HL-60/S4 (cell line): ENCODE results near the gene PLEKHH1.
"Not testable (repeated sequence)": the region's sequence is repeated elsewhere in the genome, so short reads cannot be mapped to it uniquely, and the experiment has no call there.

Source experiments
- in situ Hi-C: fragments of 300-500 bp; cut with MboI; formaldehyde crosslinking; loops from 2 replicates; pipeline ENCODE4 v1.14.3; 2022; ENCODE audit warnings: low sequenced_read_pairs

PLEKHH1 gene

GRCh38 chr14:67620217-67620785 lies 87.2 kb downstream of the PLEKHH1 start:
- in situ Hi-C loops, result no loop called here

GRCh38 chr14:67622675-67623074 lies 89.6 kb downstream of the PLEKHH1 start:
- in situ Hi-C loops, result no loop called here

GRCh38 chr14:67623114-67623513 lies 90.0 kb downstream of the PLEKHH1 start:
- in situ Hi-C loops, result no loop called here

GRCh38 chr14:67626131-67626530 lies 93.0 kb downstream of the PLEKHH1 start:
- in situ Hi-C loops, result not testable (repeated sequence)

GRCh38 chr14:67627519-67627918 lies 94.4 kb downstream of the PLEKHH1 start:
- in situ Hi-C loops, result no loop called here

GRCh38 chr14:67630186-67630585 lies 97.1 kb downstream of the PLEKHH1 start:
- in situ Hi-C loops, result no loop called here

- in situ Hi-C loops, result no loop called here
Observed at GRCh38 chr14:67630938-67631337, 97.8 kb downstream of the PLEKHH1 start.

- in situ Hi-C loops, result no loop called here
Observed at GRCh38 chr14:67633451-67634147, 100.5 kb downstream of the PLEKHH1 start.

GRCh38 chr14:67636361-67636919 lies 103.3 kb downstream of the PLEKHH1 start:
- in situ Hi-C loops, result no loop called here

- in situ Hi-C loops, result no loop called here
Observed at GRCh38 chr14:67638642-67639041, 105.6 kb downstream of the PLEKHH1 start.
